ENCODE data around the gene KRT222. TPM values are rescaled to one million over a fixed set of nuclear protein-coding genes. Genes with fewer than 3 reads are reported as not detected.

Gene KRT222
- total RNA-seq, 1 donor from 2014 or later, result not detected

DNA sequence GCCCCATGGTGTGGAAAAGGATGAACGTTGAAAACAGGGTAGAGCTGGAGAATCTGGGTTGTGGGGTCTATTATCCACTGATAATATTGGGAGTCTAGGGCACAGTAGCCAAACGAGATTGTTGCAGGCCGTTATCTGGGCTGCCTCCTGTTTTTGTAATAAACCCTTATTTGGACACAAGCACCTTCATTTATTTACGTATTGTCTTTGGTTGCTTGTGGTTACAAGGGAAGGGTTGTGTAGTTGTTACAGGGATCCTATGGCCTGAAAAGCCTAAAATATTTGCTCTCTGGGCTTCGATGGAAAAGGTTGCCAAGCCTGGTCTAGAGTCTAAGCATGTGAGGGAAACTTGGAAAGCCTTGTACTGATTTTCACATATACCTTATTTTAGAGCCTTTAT, 13.0 kb downstream of the KRT222 start:
- no peaks in the 10 kb centered on the region for H3K27me3 ChIP-seq (ENCODE audit: control insufficient read depth, insufficient read depth, low read length)
- TF ChIP-seq, protein P1, sequence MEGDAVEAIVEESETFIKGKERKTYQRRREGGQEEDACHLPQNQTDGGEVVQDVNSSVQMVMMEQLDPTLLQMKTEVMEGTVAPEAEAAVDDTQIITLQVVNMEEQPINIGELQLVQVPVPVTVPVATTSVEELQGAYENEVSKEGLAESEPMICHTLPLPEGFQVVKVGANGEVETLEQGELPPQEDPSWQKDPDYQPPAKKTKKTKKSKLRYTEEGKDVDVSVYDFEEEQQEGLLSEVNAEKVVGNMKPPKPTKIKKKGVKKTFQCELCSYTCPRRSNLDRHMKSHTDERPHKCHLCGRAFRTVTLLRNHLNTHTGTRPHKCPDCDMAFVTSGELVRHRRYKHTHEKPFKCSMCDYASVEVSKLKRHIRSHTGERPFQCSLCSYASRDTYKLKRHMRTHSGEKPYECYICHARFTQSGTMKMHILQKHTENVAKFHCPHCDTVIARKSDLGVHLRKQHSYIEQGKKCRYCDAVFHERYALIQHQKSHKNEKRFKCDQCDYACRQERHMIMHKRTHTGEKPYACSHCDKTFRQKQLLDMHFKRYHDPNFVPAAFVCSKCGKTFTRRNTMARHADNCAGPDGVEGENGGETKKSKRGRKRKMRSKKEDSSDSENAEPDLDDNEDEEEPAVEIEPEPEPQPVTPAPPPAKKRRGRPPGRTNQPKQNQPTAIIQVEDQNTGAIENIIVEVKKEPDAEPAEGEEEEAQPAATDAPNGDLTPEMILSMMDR (IDR thresholded peaks at IDR 0.05; ENCODE audit: insufficient read depth, low read length, poor library complexity, severe bottlenecking), result no peak
- H3K4me3 ChIP-seq (ENCODE audit: low read depth, low read length), result no peak overlapping the region
- H3K36me3 ChIP-seq (ENCODE audit: control insufficient read depth, insufficient read depth, low read length), result no peaks in the 10 kb centered on the region
- DNase-seq (ENCODE audit: low read depth), result no peak

DNA sequence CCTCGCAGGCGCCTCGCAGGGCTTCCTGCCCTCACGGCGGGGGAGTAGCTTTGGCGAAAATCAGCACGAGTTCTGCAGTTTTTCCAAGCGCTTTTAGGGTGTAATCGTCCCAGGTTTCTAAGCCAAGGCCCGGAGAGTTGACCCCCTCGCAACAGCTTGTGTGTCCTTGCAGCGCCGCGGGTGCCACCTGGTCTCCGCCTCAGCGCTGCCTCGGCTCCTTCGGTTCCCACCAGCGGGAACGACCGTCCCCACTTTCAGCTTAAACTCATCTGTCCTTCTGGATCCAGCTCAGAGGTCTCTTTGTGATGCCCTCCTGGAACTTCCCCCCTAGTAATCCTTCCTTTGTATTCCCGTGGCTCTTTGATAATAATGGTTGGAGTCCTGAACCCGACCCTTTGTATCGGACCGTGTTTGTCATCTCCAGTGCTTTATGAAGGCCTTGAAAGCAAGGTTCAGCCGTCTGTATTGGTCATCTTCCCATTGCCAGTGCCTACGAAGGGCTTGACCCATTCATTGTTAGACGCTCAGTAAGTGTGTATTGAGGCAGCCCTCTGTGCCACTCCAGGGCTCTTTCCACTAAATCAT, 16.5 kb downstream of the KRT222 start:
- H3K4me3 ChIP-seq (ENCODE audit: low read depth, low read length), result peak overlapping the region; percentile 91
- TF ChIP-seq, protein P1 (IDR thresholded peaks at IDR 0.05; ENCODE audit: insufficient read depth, low read length, poor library complexity, severe bottlenecking), result no peak
- H3K27me3 ChIP-seq (ENCODE audit: control insufficient read depth, insufficient read depth, low read length), result no peaks in the 10 kb centered on the region
- no peaks in the 10 kb centered on the region for H3K36me3 ChIP-seq (ENCODE audit: control insufficient read depth, insufficient read depth, low read length)
- DNase-seq (ENCODE audit: low read depth), result no peak

DNA sequence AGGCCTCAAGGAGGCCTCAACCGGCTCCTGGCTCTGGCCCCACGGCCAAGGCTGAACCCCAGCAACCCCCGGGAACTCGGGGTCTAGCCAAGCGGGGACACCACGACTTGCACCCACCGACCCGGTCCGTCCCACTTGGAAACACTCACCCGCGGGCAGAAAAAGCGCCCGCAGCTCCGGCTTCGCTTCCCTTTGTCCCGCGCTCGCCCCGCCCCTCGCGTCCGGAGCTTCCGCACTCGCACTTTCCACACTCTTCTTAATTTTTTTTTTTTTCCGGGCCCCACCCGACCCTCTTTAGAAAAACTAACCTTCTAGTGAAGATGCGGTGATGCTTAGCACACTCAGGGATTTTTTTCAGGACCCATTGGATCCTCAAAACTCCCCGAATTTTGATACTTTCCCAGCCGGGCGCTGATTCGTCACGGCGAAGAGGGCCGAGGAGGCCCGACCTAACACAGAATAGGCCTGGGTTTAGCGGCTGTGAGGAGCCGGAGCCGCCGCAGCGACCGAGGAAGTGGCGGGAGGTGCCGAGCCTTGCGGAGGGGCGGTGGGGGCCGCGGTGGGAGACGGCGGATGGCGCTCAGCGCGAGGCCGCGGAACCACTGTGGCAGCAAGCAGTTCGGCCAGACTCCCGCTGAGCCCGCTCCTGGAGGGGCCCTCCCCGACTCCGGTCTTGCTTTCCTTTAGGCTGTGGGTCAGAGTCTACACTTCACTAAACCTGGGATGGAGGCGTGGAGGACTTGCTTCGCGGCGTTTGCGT, 17.2 kb downstream of the KRT222 start, which contains the start of gene SMARCE1:
SMARCE1 (minus strand) TSS at position 195 of the 760 bp plus-strand sequence. CDS start 2,016 bp downstream, outside the sequence.
- Histone ChIP-seq H3K36me3 (ENCODE audit: control insufficient read depth, insufficient read depth, low read length) (no peaks in the 10 kb centered on the region), H3K27me3 (ENCODE audit: control insufficient read depth, insufficient read depth, low read length) (no peaks in the 10 kb centered on the region), H3K4me3 (ENCODE audit: low read depth, low read length) (peak within 1 kb of the TSS; percentile 91)
- DNase-seq (ENCODE audit: low read depth), result peak; percentile 14
- TF ChIP-seq, protein P1 (IDR thresholded peaks at IDR 0.05; ENCODE audit: insufficient read depth, low read length, poor library complexity, severe bottlenecking), result no peak

DNA sequence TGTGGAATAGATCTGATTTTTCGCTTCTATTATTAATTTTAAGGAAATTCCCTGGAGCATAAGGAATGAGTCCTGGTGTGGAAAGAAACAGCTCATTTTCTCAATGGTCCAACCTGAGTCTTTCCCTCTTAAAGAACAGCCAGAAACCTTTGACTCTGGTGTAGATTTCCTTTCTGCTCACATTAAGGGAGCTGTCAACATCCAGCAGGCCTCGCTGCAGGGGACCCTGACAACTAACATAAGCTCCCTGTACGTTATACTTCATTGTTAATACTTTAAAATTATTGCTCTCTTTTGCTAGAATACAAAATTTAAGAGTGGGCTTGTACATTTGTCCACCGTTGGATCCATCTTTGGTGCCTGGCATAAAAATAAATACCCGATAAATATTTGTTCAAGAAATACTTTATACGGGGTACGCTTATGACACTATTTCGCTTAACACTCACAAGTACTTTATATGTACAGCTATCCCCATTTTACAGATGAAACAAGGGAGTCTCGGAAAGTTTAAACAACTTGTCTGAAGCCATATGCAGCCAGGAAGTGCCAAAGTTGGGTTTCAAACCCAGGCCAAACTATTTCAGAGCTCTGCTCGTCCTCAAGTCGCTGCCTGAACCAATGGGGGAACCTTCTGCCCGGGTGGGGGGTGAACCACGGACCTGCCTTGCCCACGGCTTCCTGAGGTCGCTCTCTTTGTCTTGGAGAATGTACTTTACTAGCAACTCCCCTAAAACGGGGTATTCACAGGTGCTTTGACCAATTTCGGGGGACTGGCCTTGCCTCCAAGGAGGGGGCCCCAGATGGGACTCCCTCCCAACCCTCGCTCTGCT, 18.0 kb downstream of the KRT222 start:
- Histone ChIP-seq H3K4me3 (ENCODE audit: low read depth, low read length) (peak overlapping the region; percentile 91), H3K27me3 (ENCODE audit: control insufficient read depth, insufficient read depth, low read length) (no peaks in the 10 kb centered on the region), H3K36me3 (ENCODE audit: control insufficient read depth, insufficient read depth, low read length) (no peaks in the 10 kb centered on the region)
- no peak for DNase-seq (ENCODE audit: low read depth)
- TF ChIP-seq, protein P1 (IDR thresholded peaks at IDR 0.05; ENCODE audit: insufficient read depth, low read length, poor library complexity, severe bottlenecking), result no peak

DNA sequence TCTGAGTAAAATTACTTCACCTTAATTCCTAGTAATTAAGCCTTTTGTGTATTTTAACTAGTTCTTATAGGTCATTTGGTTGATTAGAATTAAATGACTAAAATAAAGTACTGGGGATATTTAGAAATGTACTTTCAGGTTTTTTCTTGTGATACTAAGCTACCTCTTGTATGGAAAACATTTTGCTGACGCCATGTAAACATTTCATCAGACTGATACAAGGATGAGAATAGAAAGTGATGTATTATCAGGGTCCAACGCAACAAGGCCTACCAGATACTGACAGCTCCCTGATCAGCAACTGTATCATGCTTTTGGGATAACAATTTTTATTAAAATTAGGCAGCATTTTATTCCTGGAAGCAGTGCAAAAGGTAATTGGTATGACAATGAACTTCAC, 19.0 kb downstream of the KRT222 start:
- no peak for DNase-seq (ENCODE audit: low read depth)
- TF ChIP-seq, protein P1 (IDR thresholded peaks at IDR 0.05; ENCODE audit: insufficient read depth, low read length, poor library complexity, severe bottlenecking), result no peak
- H3K4me3 ChIP-seq (ENCODE audit: low read depth, low read length), result no peak overlapping the region
- no peaks in the 10 kb centered on the region for H3K27me3 ChIP-seq (ENCODE audit: control insufficient read depth, insufficient read depth, low read length)
- no peaks in the 10 kb centered on the region for H3K36me3 ChIP-seq (ENCODE audit: control insufficient read depth, insufficient read depth, low read length)
